ENCODE results near the gene KCNE1.

- TF ChIP-seq CTCF (conservative IDR thresholded peaks at IDR 0.05; ENCODE audit: low read length) (no peak), EZH2phosphoT487 (IDR thresholded peaks at IDR 0.05; ENCODE audit: borderline replicate concordance) (no peak)
Observed at GRCh38 chr21:34557261-34557660, 45.3 kb upstream of the KCNE1 start.
